ENCODE data around the gene BMP2K. TPM values are rescaled to one million over a fixed set of nuclear protein-coding genes. Genes with fewer than 3 reads are reported as not detected.

Gene BMP2K
- total and polyA plus RNA-seq, 2 donors (not counting 1 experiment from before 2014, with no cell fraction given) = 54.8 to 126 TPM

DNA sequence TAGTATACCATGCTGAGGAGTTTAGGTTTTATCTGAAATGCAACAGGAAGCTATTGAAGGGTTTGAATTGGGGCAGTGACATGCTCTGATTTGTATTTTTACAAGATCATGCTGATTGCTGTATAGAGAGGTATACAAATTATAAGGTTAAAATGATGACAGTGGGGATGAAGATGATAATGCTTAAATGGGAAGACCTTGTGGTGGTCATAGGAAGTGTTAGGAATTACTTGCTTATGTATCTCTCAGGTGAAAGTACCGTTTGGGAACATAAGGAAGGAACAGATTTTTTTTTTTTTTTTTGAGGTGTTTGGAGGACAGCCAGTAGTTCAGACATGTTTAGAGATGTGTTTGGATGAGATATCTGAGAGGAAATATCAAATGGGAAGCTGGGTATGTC lies 5.0 kb downstream of the BMP2K start:
- Histone ChIP-seq H3K9ac (ENCODE audit: insufficient read depth, low read length) (no peak overlapping the region), H4K20me1 (ENCODE audit: control insufficient read depth, extremely low read depth, insufficient read depth, low read length) (peaks cover 5% of the 10 kb centered on the region), H2AFZ (ENCODE audit: low read length) (no peak overlapping the region), H3K27ac (ENCODE audit: insufficient read depth, low read length) (no peak overlapping the region), H3K27me3 (ENCODE audit: control insufficient read depth, insufficient read depth, low read length) (no peaks in the 10 kb centered on the region), H3K9me3 (ENCODE audit: control insufficient read depth, insufficient read depth, low read depth, low read length) (no peaks in the 10 kb centered on the region), H3K4me2 (ENCODE audit: extremely low read depth, insufficient read depth, low read length) (peak overlapping the region; percentile 70), H3K79me2 (ENCODE audit: control insufficient read depth, insufficient read depth, low read length) (peaks cover 90% of the 10 kb centered on the region), H3K36me3 (ENCODE audit: control insufficient read depth, insufficient read depth, low read length) (no peaks in the 10 kb centered on the region), H3K4me3 (replicated peaks in 1 of 4; ENCODE audit: control extremely low read depth in 1 of 4, insufficient read depth in 1 of 4, low read depth in 3 of 4, low read length in 4 of 4) (no peak overlapping the region), H3K4me1 (ENCODE audit: control insufficient read depth, extremely low read depth, insufficient read depth, low read length) (peaks cover 6% of the 10 kb centered on the region)
- DNase-seq (ENCODE audit: low read depth in 2 of 2) = no peak
- TF ChIP-seq EZH2 (IDR thresholded peaks at IDR 0.05; ENCODE audit: low read length, missing control alignments) = no peak
- TF ChIP-seq, protein P1, sequence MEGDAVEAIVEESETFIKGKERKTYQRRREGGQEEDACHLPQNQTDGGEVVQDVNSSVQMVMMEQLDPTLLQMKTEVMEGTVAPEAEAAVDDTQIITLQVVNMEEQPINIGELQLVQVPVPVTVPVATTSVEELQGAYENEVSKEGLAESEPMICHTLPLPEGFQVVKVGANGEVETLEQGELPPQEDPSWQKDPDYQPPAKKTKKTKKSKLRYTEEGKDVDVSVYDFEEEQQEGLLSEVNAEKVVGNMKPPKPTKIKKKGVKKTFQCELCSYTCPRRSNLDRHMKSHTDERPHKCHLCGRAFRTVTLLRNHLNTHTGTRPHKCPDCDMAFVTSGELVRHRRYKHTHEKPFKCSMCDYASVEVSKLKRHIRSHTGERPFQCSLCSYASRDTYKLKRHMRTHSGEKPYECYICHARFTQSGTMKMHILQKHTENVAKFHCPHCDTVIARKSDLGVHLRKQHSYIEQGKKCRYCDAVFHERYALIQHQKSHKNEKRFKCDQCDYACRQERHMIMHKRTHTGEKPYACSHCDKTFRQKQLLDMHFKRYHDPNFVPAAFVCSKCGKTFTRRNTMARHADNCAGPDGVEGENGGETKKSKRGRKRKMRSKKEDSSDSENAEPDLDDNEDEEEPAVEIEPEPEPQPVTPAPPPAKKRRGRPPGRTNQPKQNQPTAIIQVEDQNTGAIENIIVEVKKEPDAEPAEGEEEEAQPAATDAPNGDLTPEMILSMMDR (conservative IDR thresholded peaks at IDR 0.05 in 1 of 2, IDR thresholded peaks at IDR 0.05 in 1 of 2; ENCODE audit: low read depth in 1 of 2, low read length in 2 of 2) = no peak

DNA sequence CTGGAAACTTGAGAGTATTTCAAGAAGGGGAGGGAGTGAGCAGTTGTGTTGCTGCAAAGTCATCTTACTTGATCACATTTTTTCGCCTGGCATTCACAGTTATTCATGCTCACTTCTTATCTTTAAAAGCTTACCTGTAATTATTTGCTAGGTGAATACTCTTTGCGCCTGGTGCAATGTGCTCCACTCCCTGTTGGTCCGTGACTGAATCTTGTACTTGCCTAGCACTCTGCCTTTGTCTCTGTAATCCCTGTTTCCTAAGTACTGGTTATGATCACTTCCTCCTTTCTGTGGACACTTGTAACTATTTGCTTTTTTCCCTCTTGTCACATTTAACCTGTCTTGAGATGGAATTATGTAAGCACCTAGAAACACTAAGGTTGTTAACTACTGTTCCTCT lies 5.8 kb downstream of the BMP2K start:
- H3K9me3 ChIP-seq (ENCODE audit: control insufficient read depth, insufficient read depth, low read depth, low read length) = no peaks in the 10 kb centered on the region
- no peak overlapping the region for H3K4me3 ChIP-seq (replicated peaks in 1 of 4; ENCODE audit: control extremely low read depth in 1 of 4, insufficient read depth in 1 of 4, low read depth in 3 of 4, low read length in 4 of 4)
- H3K27ac ChIP-seq (ENCODE audit: insufficient read depth, low read length) = no peak overlapping the region
- DNase-seq (ENCODE audit: low read depth in 2 of 2) = no peak
- H3K27me3 ChIP-seq (ENCODE audit: control insufficient read depth, insufficient read depth, low read length) = no peaks in the 10 kb centered on the region
- no peak overlapping the region for H3K9ac ChIP-seq (ENCODE audit: insufficient read depth, low read length)
- no peak overlapping the region for H2AFZ ChIP-seq (ENCODE audit: low read length)
- peaks cover 92% of the 10 kb centered on the region for H3K79me2 ChIP-seq (ENCODE audit: control insufficient read depth, insufficient read depth, low read length)
- H3K4me2 ChIP-seq (ENCODE audit: extremely low read depth, insufficient read depth, low read length) = no peak overlapping the region
- H3K36me3 ChIP-seq (ENCODE audit: control insufficient read depth, insufficient read depth, low read length) = no peaks in the 10 kb centered on the region
- peaks cover 6% of the 10 kb centered on the region for H3K4me1 ChIP-seq (ENCODE audit: control insufficient read depth, extremely low read depth, insufficient read depth, low read length)
- H4K20me1 ChIP-seq (ENCODE audit: control insufficient read depth, extremely low read depth, insufficient read depth, low read length) = peaks cover 5% of the 10 kb centered on the region
- TF ChIP-seq, protein P1 (conservative IDR thresholded peaks at IDR 0.05 in 1 of 2, IDR thresholded peaks at IDR 0.05 in 1 of 2; ENCODE audit: low read depth in 1 of 2, low read length in 2 of 2) = no peak
- TF ChIP-seq EZH2 (IDR thresholded peaks at IDR 0.05; ENCODE audit: low read length, missing control alignments) = no peak

DNA sequence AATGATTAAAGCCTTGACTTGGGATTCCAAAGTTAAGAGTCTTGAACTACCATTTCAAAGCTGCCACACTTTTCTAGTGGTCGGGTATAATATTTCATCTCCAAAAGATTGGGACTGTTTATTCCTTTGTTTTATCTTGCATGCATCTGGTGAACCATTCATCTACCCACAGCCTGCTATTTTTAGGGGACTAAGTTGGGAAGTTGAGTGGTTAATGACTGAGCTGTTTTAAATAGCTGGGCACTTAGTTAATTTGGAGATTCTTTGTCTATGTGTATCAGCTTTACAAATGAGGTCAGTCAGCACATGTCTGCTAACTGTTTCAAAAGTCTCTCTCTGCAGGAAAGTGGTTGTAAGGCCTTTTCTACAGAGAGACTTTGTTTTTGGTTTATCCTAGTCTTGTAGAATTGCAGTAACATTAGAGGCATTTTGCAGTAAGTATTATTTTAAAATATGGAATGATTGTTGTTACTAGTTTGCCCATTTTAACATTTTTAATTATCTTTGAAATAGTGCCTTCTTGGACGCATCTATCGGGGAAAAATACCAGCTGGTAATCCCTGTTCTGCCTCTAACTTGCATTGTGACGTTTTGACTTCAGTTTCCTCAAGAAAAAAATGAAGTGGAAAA lies 8.2 kb downstream of the BMP2K start:
- H4K20me1 ChIP-seq (ENCODE audit: control insufficient read depth, extremely low read depth, insufficient read depth, low read length) = peaks cover 4% of the 10 kb centered on the region
- no peaks in the 10 kb centered on the region for H3K36me3 ChIP-seq (ENCODE audit: control insufficient read depth, insufficient read depth, low read length)
- peaks cover 92% of the 10 kb centered on the region for H3K79me2 ChIP-seq (ENCODE audit: control insufficient read depth, insufficient read depth, low read length)
- no peaks in the 10 kb centered on the region for H3K27me3 ChIP-seq (ENCODE audit: control insufficient read depth, insufficient read depth, low read length)
- peak; percentile 81 to 95 for DNase-seq (ENCODE audit: low read depth in 2 of 2)
- TF ChIP-seq, protein P1 (conservative IDR thresholded peaks at IDR 0.05 in 1 of 2, IDR thresholded peaks at IDR 0.05 in 1 of 2; ENCODE audit: low read depth in 1 of 2, low read length in 2 of 2) = no peak
- no peak for TF ChIP-seq EZH2 (IDR thresholded peaks at IDR 0.05; ENCODE audit: low read length, missing control alignments)
- H3K4me3 ChIP-seq (replicated peaks in 1 of 4; ENCODE audit: control extremely low read depth in 1 of 4, insufficient read depth in 1 of 4, low read depth in 3 of 4, low read length in 4 of 4) = no peak overlapping the region
- H3K9me3 ChIP-seq (ENCODE audit: control insufficient read depth, insufficient read depth, low read depth, low read length) = no peaks in the 10 kb centered on the region
- no peak overlapping the region for H3K9ac ChIP-seq (ENCODE audit: insufficient read depth, low read length)
- no peak overlapping the region for H2AFZ ChIP-seq (ENCODE audit: low read length)
- peaks cover 6% of the 10 kb centered on the region for H3K4me1 ChIP-seq (ENCODE audit: control insufficient read depth, extremely low read depth, insufficient read depth, low read length)
- H3K27ac ChIP-seq (ENCODE audit: insufficient read depth, low read length) = peak overlapping the region; percentile 58
- peak overlapping the region; percentile 46 for H3K4me2 ChIP-seq (ENCODE audit: extremely low read depth, insufficient read depth, low read length)
